ENCODE results near the gene PRPSAP2. TPM values are rescaled to one million over a fixed set of nuclear protein-coding genes. Genes with fewer than 3 reads are reported as not detected.
"Not testable (repeated sequence)": the region's sequence is repeated elsewhere in the genome, so short reads cannot be mapped to it uniquely, and the experiment has no call there.

Gene PRPSAP2
- polyA plus RNA-seq, 3 donors from 2014 or later: 29.7 to 39.8 (median 34.8) TPM

GRCh38 chr17:18954321-18954720 is 96.4 kb downstream of the PRPSAP2 start:
- no peak for DNase-seq
- Mint-ChIP-seq H3K27me3 (ENCODE audit: low read depth in 3 of 3) (peaks cover 2 to 10% (median 8%) of the 10 kb centered on the region in 3 donors), H3K36me3 (no peaks in the 10 kb centered on the region), H3K4me1 (peaks cover 8% of the 10 kb centered on the region in 2 donors), H3K9me3 (no peaks in the 10 kb centered on the region), H3K27ac (no peak overlapping the region), H3K4me3 (no peak overlapping the region)

DNA sequence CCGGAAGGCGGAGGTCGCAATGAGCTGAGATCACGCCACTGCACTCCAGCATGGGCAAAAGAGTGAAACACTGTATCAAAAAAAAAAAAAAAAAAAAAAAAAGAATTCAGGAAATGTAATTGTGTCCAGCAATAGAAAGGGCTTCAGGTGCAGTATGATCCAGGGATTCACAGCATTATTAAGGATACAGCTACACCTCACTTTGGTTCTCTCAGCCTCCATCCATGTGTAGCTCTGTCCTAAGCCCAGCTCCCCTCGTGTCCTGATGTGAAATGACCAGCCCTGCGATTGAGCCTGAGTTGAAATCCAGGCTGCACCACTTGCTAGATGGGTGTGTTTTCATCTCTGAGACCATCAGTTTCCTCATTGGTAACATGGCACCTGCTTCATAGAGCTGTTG is 97.1 kb downstream of the PRPSAP2 start:
- Mint-ChIP-seq H3K36me3 (no peaks in the 10 kb centered on the region), H3K27me3 (ENCODE audit: low read depth in 3 of 3) (peaks cover 2 to 10% (median 8%) of the 10 kb centered on the region in 3 donors), H3K4me3 (no peak overlapping the region), H3K27ac (no peak overlapping the region), H3K4me1 (peaks cover 8% of the 10 kb centered on the region in 2 donors), H3K9me3 (no peaks in the 10 kb centered on the region)
- no peak for DNase-seq

- H3K4me3 Mint-ChIP-seq; H3K27ac Mint-ChIP-seq; H3K27me3 Mint-ChIP-seq (ENCODE audit: low read depth in 3 of 3); DNase-seq; H3K9me3 Mint-ChIP-seq; H3K36me3 Mint-ChIP-seq: not testable (repeated sequence)
- H3K4me1 Mint-ChIP-seq: peaks cover 8 to 12% of the 10 kb centered on the region in 2 donors
Measured at GRCh38 chr17:18956021-18956420, 98.1 kb downstream of the PRPSAP2 start.

DNA sequence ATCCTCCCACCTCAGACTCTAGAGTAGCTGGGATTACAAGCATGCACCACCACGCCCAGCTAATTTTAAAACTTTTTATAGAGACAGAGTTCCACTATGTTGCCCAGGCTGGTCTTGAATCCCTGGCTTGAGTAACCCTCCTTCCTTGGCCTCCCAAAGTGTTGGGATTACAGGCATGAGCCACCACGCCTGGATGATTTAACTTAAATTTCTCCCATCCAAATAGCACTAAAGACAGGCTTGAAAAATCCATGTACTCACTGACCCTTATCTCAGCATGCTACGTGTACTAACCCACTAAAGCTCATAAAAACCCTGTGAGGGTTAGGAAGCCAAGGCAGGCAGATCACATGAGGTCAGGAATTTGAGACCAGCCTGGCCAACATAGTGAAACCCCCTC is 98.7 kb downstream of the PRPSAP2 start:
- H3K4me3 Mint-ChIP-seq: no peak overlapping the region

DNA sequence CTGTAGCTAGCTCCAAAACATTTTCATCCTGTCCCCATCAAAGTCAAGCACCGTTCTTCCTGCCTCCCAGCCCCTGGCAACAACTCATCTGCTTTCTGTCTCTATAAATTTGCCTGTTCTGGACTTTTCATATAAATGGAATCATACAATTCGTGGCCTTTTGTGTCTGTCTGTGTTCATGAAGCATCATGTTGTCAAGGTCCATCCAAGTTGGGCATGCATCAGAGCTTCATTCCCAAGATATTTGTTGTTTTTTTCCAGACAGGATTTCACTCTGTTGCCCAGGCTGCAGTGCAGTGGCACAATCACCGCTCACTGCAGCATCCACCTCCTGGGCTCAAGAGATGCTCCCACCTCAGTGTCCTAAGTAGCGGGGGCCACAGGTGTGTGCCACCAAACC is 99.9 kb downstream of the PRPSAP2 start:
- no peaks in the 10 kb centered on the region for H3K36me3 Mint-ChIP-seq
- peaks cover 3 to 7% (median 5%) of the 10 kb centered on the region in 3 donors for H3K27me3 Mint-ChIP-seq (ENCODE audit: low read depth in 3 of 3)
- no peak overlapping the region for H3K4me3 Mint-ChIP-seq
- H3K27ac Mint-ChIP-seq: no peak overlapping the region
- no peak for DNase-seq
- peaks cover 8 to 12% of the 10 kb centered on the region in 2 donors for H3K4me1 Mint-ChIP-seq
- no peaks in the 10 kb centered on the region for H3K9me3 Mint-ChIP-seq

More for the DNA sequence above, 98.7 kb downstream of the PRPSAP2 start:
- Mint-ChIP-seq H3K4me1 (peaks cover 8 to 12% of the 10 kb centered on the region in 2 donors), H3K9me3 (no peaks in the 10 kb centered on the region), H3K36me3 (no peaks in the 10 kb centered on the region), H3K27me3 (ENCODE audit: low read depth in 3 of 3) (peaks cover 5% of the 10 kb centered on the region in 3 donors), H3K27ac (no peak overlapping the region)
- DNase-seq: no peak

GRCh38 chr17:18958611-18959010 is 100.7 kb downstream of the PRPSAP2 start:
- no peak overlapping the region for H3K27ac Mint-ChIP-seq
- no peak for DNase-seq

DNA sequence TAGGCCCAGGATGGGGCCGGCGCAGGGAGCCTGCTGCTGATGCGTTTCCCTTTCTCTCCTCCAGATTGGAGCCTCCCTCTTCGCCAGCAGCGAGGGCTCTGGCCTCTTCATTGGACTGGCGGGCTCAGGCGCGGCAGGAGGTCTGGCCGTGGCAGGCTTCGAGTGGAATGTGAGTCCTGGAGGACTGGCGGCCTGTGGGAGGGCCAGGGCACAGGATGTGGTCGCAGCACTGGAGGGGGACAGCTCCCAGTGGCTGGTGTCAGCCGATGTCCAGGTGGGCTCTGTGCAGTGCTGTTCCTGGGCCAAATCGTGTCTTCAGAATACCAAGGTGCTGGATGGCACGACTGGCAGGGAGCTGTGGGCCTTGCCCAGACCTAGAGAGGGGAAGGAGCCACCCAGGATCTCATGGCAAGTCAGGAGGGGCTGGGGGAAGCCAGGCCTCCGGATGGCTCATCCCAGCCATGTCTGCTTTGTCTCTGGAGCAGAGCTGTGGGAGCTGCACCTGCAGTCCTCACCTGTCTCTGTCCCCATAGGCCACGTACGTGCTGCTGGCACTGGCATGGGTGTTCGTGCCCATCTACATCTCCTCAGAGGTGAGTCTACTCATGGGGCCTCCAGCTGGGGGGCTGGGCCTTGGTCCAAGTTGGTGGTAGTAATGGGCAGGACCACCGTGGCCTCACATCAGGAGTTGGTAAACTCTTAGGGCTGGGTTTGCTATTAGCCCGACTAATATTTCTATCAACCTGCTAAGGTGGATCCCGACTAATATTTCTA is 101.3 kb downstream of the PRPSAP2 start:
- DNase-seq: no peak
- Mint-ChIP-seq H3K27ac (no peak overlapping the region), H3K4me3 (no peak overlapping the region), H3K36me3 (no peaks in the 10 kb centered on the region), H3K27me3 (ENCODE audit: low read depth in 3 of 3) (peaks cover 0 to 7% (median 2%) of the 10 kb centered on the region in 3 donors), H3K4me1 (peaks cover 8 to 12% of the 10 kb centered on the region in 2 donors), H3K9me3 (no peaks in the 10 kb centered on the region)

More at GRCh38 chr17:18958611-18959010, 100.7 kb downstream of the PRPSAP2 start:
- Mint-ChIP-seq H3K36me3 (no peaks in the 10 kb centered on the region), H3K4me3 (no peak overlapping the region), H3K9me3 (no peaks in the 10 kb centered on the region), H3K4me1 (peaks cover 8 to 12% of the 10 kb centered on the region in 2 donors), H3K27me3 (ENCODE audit: low read depth in 3 of 3) (peaks cover 0 to 7% (median 5%) of the 10 kb centered on the region in 3 donors)

- H3K4me3 Mint-ChIP-seq: no peak overlapping the region
- H3K27ac Mint-ChIP-seq: no peak overlapping the region
- H3K9me3 Mint-ChIP-seq: no peaks in the 10 kb centered on the region
- peaks cover 0 to 7% (median 0%) of the 10 kb centered on the region in 3 donors for H3K27me3 Mint-ChIP-seq (ENCODE audit: low read depth in 3 of 3)
- H3K36me3 Mint-ChIP-seq: no peaks in the 10 kb centered on the region
- DNase-seq: no peak
- H3K4me1 Mint-ChIP-seq: peaks cover 8 to 12% of the 10 kb centered on the region in 2 donors
Measured at GRCh38 chr17:18959845-18960240, 101.9 kb downstream of the PRPSAP2 start.

DNA sequence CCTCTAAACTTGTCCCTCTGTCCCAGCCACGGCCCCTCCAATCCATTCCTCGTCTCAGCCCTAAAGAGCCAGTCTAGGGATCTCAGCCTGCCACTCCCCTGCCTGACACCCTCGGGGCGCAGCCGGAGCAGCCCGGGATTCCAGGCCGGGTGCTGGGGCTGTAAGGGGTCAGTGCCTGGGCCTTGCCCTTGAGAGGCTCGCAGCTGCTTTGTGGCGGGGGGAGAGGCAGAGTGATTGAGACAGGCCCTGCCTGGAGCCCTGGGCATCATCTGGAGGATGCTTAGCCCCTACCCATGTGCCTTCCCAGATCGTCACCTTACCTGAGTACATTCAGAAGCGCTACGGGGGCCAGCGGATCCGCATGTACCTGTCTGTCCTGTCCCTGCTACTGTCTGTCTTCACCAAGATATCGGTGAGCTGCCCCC is 102.3 kb downstream of the PRPSAP2 start:
- Mint-ChIP-seq H3K4me3 (no peak overlapping the region), H3K4me1 (peaks cover 5 to 9% of the 10 kb centered on the region in 2 donors), H3K9me3 (no peaks in the 10 kb centered on the region), H3K36me3 (no peaks in the 10 kb centered on the region), H3K27me3 (ENCODE audit: low read depth in 3 of 3) (peaks cover 0 to 7% (median 2%) of the 10 kb centered on the region in 3 donors), H3K27ac (no peak overlapping the region)
- DNase-seq: no peak

GRCh38 chr17:18960803-18961511 is 103.0 kb downstream of the PRPSAP2 start:
- no peak overlapping the region for H3K4me3 Mint-ChIP-seq
- H3K4me1 Mint-ChIP-seq: peaks cover 0 to 4% of the 10 kb centered on the region in 2 donors
- DNase-seq: peak; percentile 73 to 76 (median 76)
- no peaks in the 10 kb centered on the region for H3K9me3 Mint-ChIP-seq
- H3K36me3 Mint-ChIP-seq: no peaks in the 10 kb centered on the region
- H3K27me3 Mint-ChIP-seq (ENCODE audit: low read depth in 3 of 3): peaks cover 0 to 4% (median 2%) of the 10 kb centered on the region in 3 donors
- peak overlapping the region in 1 of 6 donors; percentile 55 for H3K27ac Mint-ChIP-seq

GRCh38 chr17:18961634-18962493 is 103.9 kb downstream of the PRPSAP2 start:
- H3K36me3 Mint-ChIP-seq: no peaks in the 10 kb centered on the region
- H3K4me1 Mint-ChIP-seq: peaks cover 0 to 4% of the 10 kb centered on the region in 2 donors
- no peak overlapping the region for H3K4me3 Mint-ChIP-seq
- no peak for DNase-seq
- peaks cover under 1 to 4% (median 2%) of the 10 kb centered on the region in 3 donors for H3K27me3 Mint-ChIP-seq (ENCODE audit: low read depth in 3 of 3)
- peak overlapping the region in 1 of 6 donors; percentile 69 for H3K27ac Mint-ChIP-seq
- H3K9me3 Mint-ChIP-seq: no peaks in the 10 kb centered on the region

- peaks cover 2 to 4% (median 2%) of the 10 kb centered on the region in 3 donors for H3K27me3 Mint-ChIP-seq (ENCODE audit: low read depth in 3 of 3)
- H3K36me3 Mint-ChIP-seq: no peaks in the 10 kb centered on the region
- peaks cover 0 to 4% of the 10 kb centered on the region in 2 donors for H3K4me1 Mint-ChIP-seq
- no peaks in the 10 kb centered on the region for H3K9me3 Mint-ChIP-seq
- H3K4me3 Mint-ChIP-seq: no peak overlapping the region
- peak overlapping the region in 1 of 6 donors; percentile 69 for H3K27ac Mint-ChIP-seq
- DNase-seq: no peak
Measured at GRCh38 chr17:18962494-18962815, 104.5 kb downstream of the PRPSAP2 start.

DNA sequence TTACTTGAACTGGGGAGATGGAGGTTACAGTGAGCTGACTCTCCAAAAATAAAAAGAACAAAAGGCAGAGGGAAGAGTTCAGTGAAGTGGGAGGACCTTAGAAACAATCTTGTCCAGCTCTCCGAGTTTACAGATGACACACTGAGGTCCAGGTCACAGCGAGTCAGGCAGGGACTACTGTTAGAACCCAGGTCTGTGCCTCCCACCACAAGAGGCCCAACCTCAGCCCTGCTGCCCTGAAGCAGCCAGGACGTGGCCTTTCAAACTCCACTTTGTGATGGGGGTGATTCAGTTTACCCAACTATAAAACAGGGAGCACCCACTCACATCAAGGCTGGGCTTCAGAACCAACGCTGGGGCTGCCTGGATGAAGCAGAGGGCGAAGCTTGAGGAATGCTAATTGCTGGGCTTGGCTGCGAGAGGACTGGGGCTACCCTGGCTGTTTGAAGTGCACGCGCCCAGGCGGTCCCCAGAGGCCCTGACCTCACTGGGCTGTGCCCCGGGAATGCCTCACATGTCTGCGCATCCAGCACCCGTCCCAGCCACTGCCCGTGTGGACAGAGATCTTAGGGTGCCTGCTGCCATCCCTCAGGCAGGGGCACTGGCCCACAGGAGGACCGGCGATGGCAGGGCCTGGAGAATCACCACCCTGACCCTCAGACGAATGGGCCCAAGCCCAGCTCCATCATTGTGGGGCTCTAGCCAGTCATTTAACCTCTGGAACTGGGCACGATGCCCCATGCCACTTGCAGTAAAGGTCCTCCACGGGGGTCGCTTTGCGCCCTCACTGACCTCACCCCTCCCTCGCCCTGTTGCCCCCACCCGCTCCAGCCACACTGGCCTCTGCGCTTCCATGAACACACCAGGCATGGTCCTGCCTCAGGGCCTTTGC is 105.4 kb downstream of the PRPSAP2 start:
- no peak for DNase-seq
- Mint-ChIP-seq H3K9me3 (no peaks in the 10 kb centered on the region), H3K36me3 (no peaks in the 10 kb centered on the region), H3K27ac (peak overlapping the region in 1 of 6 donors; percentile 31), H3K27me3 (ENCODE audit: low read depth in 3 of 3) (peaks cover 2 to 4% (median 2%) of the 10 kb centered on the region in 3 donors), H3K4me3 (no peak overlapping the region), H3K4me1 (peaks cover 0 to 4% of the 10 kb centered on the region in 2 donors)

All from immature natural killer cell (primary cell).